SU-DHL-6 (cell line): ENCODE results near the gene SIX5.
A peak's percentile ranks its signal among the peaks of the same experiment; 100 is the strongest.

Source experiments
- CTCF ChIP-seq: fragments of 200-600 bp; sonication (generic); IDR thresholded peaks from one replicate; pipeline ENCODE4 v1.5.1; 2017; ENCODE audit warnings: antibody characterized with exemption, mild to moderate bottlenecking, low read length, moderate library complexity; ENCODE audit not compliant: insufficient read depth, poor library complexity, severe bottlenecking
- EZH2phosphoT487 ChIP-seq: fragments of 200-600 bp; sonication (generic), shearing (Covaris generic); conservative IDR thresholded peaks from 2 replicates; pipeline ENCODE4 v1.6.1; 2018; ENCODE audit warnings: mild to moderate bottlenecking, antibody characterized with exemption, low read length, moderate library complexity, mixed read lengths

- TF ChIP-seq CTCF (peak; percentile 39), EZH2phosphoT487 (no peak)
Observed at GRCh38 chr19:45730368-45731288, 38.4 kb downstream of the SIX5 start, which contains the start of gene FBXO46.
